ENCODE results near the gene CD55. TPM values are rescaled to one million over a fixed set of nuclear protein-coding genes. Genes with fewer than 3 reads are reported as not detected.

The CD55 gene
- total and polyA plus RNA-seq, 2 of the 8 experiments (the other 6 are each of a cell fraction or from before 2014, with no cell fraction given), result 20.1 to 22.8 TPM

GRCh38 chr1:207361029-207361428 lies 39.6 kb downstream of the CD55 start:
- Histone ChIP-seq H2BK5ac (ENCODE audit: low read depth, low read length) (no peak overlapping the region), H2BK12ac (ENCODE audit: low read depth, low read length) (no peak overlapping the region), H3K27ac (ENCODE audit: low read depth, low read length) (no peak overlapping the region), H3K4me2 (ENCODE audit: insufficient read depth in 1 of 2, low read depth in 2 of 2, low read length in 2 of 2) (no peak overlapping the region), H4K5ac (ENCODE audit: insufficient read length, low read depth, low read length) (no peak overlapping the region), H3K9me3 (ENCODE audit: insufficient read depth in 2 of 2, low read depth in 1 of 2, low read length in 1 of 2) (no peaks in the 10 kb centered on the region), H3K56ac (replicated peaks; ENCODE audit: insufficient read length, low read depth, low read length) (no peak overlapping the region), H3K79me2 (ENCODE audit: control insufficient read depth in 1 of 2, insufficient read depth in 2 of 2, low read length in 2 of 2) (no peaks in the 10 kb centered on the region), H4K91ac (replicated peaks; ENCODE audit: insufficient read length, low read length) (no peak overlapping the region), H3K79me1 (ENCODE audit: low read depth, low read length) (no peaks in the 10 kb centered on the region), H2AFZ (ENCODE audit: low read length) (no peak overlapping the region), H3K18ac (ENCODE audit: extremely low read depth, low read length) (no peak overlapping the region), H3K14ac (ENCODE audit: insufficient read length) (no peak overlapping the region), H3K27me3 (replicated peaks in 1 of 4; ENCODE audit: control insufficient read depth in 3 of 4, extremely low read depth in 1 of 4, insufficient read depth in 3 of 4, low read length in 3 of 4) (no peaks in the 10 kb centered on the region), H4K8ac (ENCODE audit: extremely low read depth, insufficient read depth, low read length) (no peak overlapping the region), H4K20me1 (replicated peaks in 1 of 2; ENCODE audit: control insufficient read depth in 1 of 2, insufficient read depth in 2 of 2, low read length in 2 of 2) (no peaks in the 10 kb centered on the region), H3K9ac (replicated peaks in 1 of 4; ENCODE audit: extremely low read depth in 1 of 4, low read depth in 3 of 4, low read length in 3 of 4) (no peak overlapping the region), H3K23me2 (ENCODE audit: low read depth, low read length) (no peaks in the 10 kb centered on the region), H3K23ac (ENCODE audit: insufficient read length) (no peak overlapping the region), H2AK5ac (ENCODE audit: low read depth, low read length) (no peak overlapping the region), H3K4ac (replicated peaks; ENCODE audit: insufficient read length, low read depth, low read length) (no peak overlapping the region), H2BK120ac (replicated peaks; ENCODE audit: low read depth, low read length) (no peak overlapping the region), H2BK20ac (ENCODE audit: low read length) (no peak overlapping the region), H3K4me1 (replicated peaks in 1 of 4; ENCODE audit: control insufficient read depth in 3 of 4, insufficient read depth in 4 of 4, low read length in 3 of 4) (no peaks in the 10 kb centered on the region; a peak in 1 of 7 replicates), H3K36me3 (ENCODE audit: control insufficient read depth in 2 of 4, insufficient read depth in 4 of 4, low read length in 3 of 4) (peaks cover 0 to 8% (median 0%) of the 10 kb centered on the region in 4 experiments; a peak in 2 of 8 replicates), H2BK15ac (ENCODE audit: low read length) (no peak overlapping the region), H3K4me3 (ENCODE audit: extremely low read depth in 1 of 4, insufficient read depth in 2 of 4, low read depth in 3 of 4, low read length in 4 of 4) (no peak overlapping the region)
- WGBS, 2 experiments (ENCODE audit: extremely low coverage in 1 of 2, insufficient coverage in 1 of 2, insufficient read length in 1 of 2, insufficient replicate concordance in 2 of 2, low coverage in 1 of 2, low lambda C conversion rate in 2 of 2, missing lambda C conversion rate in 1 of 2), result 78% methylated on average over 3 of the region's 3 CpGs; no CpG with 5 or more reads in 1 of the 2 experiments
- FAIRE-seq (no peak), DNase-seq (ENCODE audit: low read depth in 1 of 2, low spot score in 2 of 2) (no peak)
- CTCF ChIA-PET (ENCODE audit: partially characterized antibody), result interaction anchor here (0.6 to 1.5 kb wide), 2 partner anchors 131 to 139 kb away, joined by 3 to 4 read pairs; no protein-coding TSS in a partner anchor
- TF ChIP-seq NANOG (IDR thresholded peaks at IDR 0.05; ENCODE audit: insufficient read depth, low read depth, low read length, poor library complexity, severe bottlenecking) (no peak), KDM4A (IDR thresholded peaks at IDR 0.05; ENCODE audit: low read depth, low read length, severe bottlenecking) (no peak), CREB1 (IDR thresholded peaks at IDR 0.05) (no peak), TEAD4 (IDR thresholded peaks at IDR 0.05; ENCODE audit: low read depth, low read length) (no peak), RNF2 (IDR thresholded peaks at IDR 0.05; ENCODE audit: borderline replicate concordance, low read depth, low read length, missing control alignments, poor library complexity, severe bottlenecking) (no peak), RAD21 (IDR thresholded peaks at IDR 0.05 in 1 of 2, conservative IDR thresholded peaks at IDR 0.05 in 1 of 2; ENCODE audit: low read depth in 2 of 2, low read length in 2 of 2) (no peak), CHD1 (IDR thresholded peaks at IDR 0.05; ENCODE audit: low read depth, low read length) (no peak), BCL11A (IDR thresholded peaks at IDR 0.05; ENCODE audit: low read depth in 2 of 2, low read length in 2 of 2) (no peak), EGR1 (IDR thresholded peaks at IDR 0.05; ENCODE audit: borderline replicate concordance, low read depth, low read length) (no peak), SIX5 (IDR thresholded peaks at IDR 0.05; ENCODE audit: low read depth, low read length) (no peak)
- TF ChIP-seq, protein P1, sequence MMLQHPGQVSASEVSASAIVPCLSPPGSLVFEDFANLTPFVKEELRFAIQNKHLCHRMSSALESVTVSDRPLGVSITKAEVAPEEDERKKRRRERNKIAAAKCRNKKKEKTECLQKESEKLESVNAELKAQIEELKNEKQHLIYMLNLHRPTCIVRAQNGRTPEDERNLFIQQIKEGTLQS (IDR thresholded peaks at IDR 0.05; ENCODE audit: insufficient read depth, low read depth, low read length), result no peak
- POLR2A ChIA-PET (ENCODE audit: partially characterized antibody), result interaction anchor here (1.1 kb wide), 1 partner anchor 39 kb away, joined by 3 read pairs; the partner anchor contains the start of gene CD55
